Endothelial cell of umbilical vein (primary cell): ENCODE data around the gene ARHGAP9. TPM values are rescaled to one million over a fixed set of nuclear protein-coding genes. Genes with fewer than 3 reads are reported as not detected.
A peak's percentile ranks its signal among the peaks of the same experiment; 100 is the strongest.

ENCODE experiments used
- BruUV-seq: library from RNA; stranded (reverse); fragments of 400-500 nt; replicated peaks from 2 replicates; lab custom pipeline; 2021; lab: Mats Ljungman, UMichigan
- CTCF ChIA-PET: fragments of 300-600, 350-600 bp; sonication (Branson Sonifier 250); formaldehyde crosslinking; loops from one replicate; lab custom pipeline; 2021; ENCODE audit warnings: antibody characterized with exemption, inconsistent platforms; lab: Charles Lee
- POLR2A ChIA-PET: fragments of 300-600, 350-600 bp; sonication (Branson Sonifier 250); formaldehyde crosslinking; loops from one replicate; lab custom pipeline; 2021; ENCODE audit warnings: antibody characterized with exemption, inconsistent platforms; lab: Charles Lee
- DNase-seq: peaks from one replicate; pipeline ENCODE4 v3.0.0-alpha.2; 2011; ENCODE audit warnings: low read depth, low spot score
- FAIRE-seq: peaks from 2 replicates; lab custom pipeline; 2011; peaks lifted over from hg19 to GRCh38; lab: Jason Lieb, UNC
- H2AFZ ChIP-seq: 2 replicates; pipeline ENCODE4 v1.6.0; 2012; ENCODE audit warnings: low read depth, low read length, control low read depth, inconsistent platforms
- H3K27ac ChIP-seq: 2 replicates; pipeline ENCODE4 v1.5.1; 2011; ENCODE audit warnings: low read depth, mild to moderate bottlenecking, control low read depth, low read length, moderate library complexity; ENCODE audit not compliant: insufficient read depth
- H3K27me3 ChIP-seq, 2 experiments: 2 replicates each; pipeline versions ENCODE4 v1.6.0 to v1.6.1; 2011; ENCODE audit warnings: low read length in 2 of 2, mixed read lengths in 1 of 2; ENCODE audit not compliant: control insufficient read depth in 2 of 2, insufficient read depth in 2 of 2
- H3K36me3 ChIP-seq, 2 experiments: 2 replicates in 1 of 2; 3 replicates in 1 of 2; pipeline ENCODE4 v1.5.1; 2011; ENCODE audit warnings: low read length in 2 of 2, mild to moderate bottlenecking in 1 of 2, moderate library complexity in 1 of 2; ENCODE audit not compliant: control insufficient read depth in 2 of 2, insufficient read depth in 2 of 2; ENCODE audit errors: extremely low read depth in 1 of 2
- H3K4me1 ChIP-seq: 3 replicates; pipeline ENCODE4 v1.5.1; 2011; ENCODE audit warnings: mild to moderate bottlenecking, low read length; ENCODE audit not compliant: control insufficient read depth, insufficient read depth; ENCODE audit errors: extremely low read depth
- H3K4me2 ChIP-seq: 2 replicates; pipeline ENCODE4 v1.6.1; 2011; ENCODE audit warnings: low read length, control low read depth, mixed read lengths; ENCODE audit not compliant: insufficient read depth
- H3K4me3 ChIP-seq, 3 experiments: fragments of 200-600 bp in 1 of 3; sonication (generic), shearing (Covaris generic) in 1 of 3; replicated peaks in 1 of 3; 2 replicates each; pipeline ENCODE4 v1.5.1; 2011 to 2016; ENCODE audit warnings: control low read depth in 3 of 3, low read length in 3 of 3, mild to moderate bottlenecking in 2 of 3, inconsistent platforms in 1 of 3, low read depth in 1 of 3, moderate library complexity in 1 of 3; ENCODE audit not compliant: insufficient read depth in 1 of 3
- H3K79me2 ChIP-seq: 2 replicates; pipeline ENCODE4 v1.6.0; 2012; ENCODE audit warnings: low read length, inconsistent platforms; ENCODE audit not compliant: control insufficient read depth, insufficient read depth
- H3K9ac ChIP-seq: replicated peaks from 2 replicates; pipeline ENCODE3; 2011; ENCODE audit warnings: low read length, control low read depth; ENCODE audit not compliant: insufficient read depth; ENCODE audit errors: extremely low read depth
- H3K9me1 ChIP-seq: replicated peaks from 3 replicates; pipeline ENCODE4 v1.6.0; 2011; ENCODE audit warnings: mild to moderate bottlenecking, low read length; ENCODE audit not compliant: control insufficient read depth, insufficient read depth; ENCODE audit errors: extremely low read depth
- H3K9me3 ChIP-seq: replicated peaks from 2 replicates; pipeline ENCODE4 v1.5.1; 2012; ENCODE audit warnings: low read length, inconsistent platforms; ENCODE audit not compliant: control insufficient read depth, insufficient read depth
- H4K20me1 ChIP-seq: replicated peaks from 2 replicates; pipeline ENCODE3; 2011; ENCODE audit warnings: mild to moderate bottlenecking, low read length; ENCODE audit not compliant: control insufficient read depth, insufficient read depth; ENCODE audit errors: extremely low read depth
- EZH2 ChIP-seq: IDR thresholded peaks from 2 replicates; pipeline ENCODE4 v1.6.1; 2012; ENCODE audit warnings: borderline replicate concordance, low read depth, mild to moderate bottlenecking, moderate library complexity, low read length, inconsistent platforms; ENCODE audit not compliant: severe bottlenecking
- FOS ChIP-seq: IDR thresholded peaks from 2 replicates; pipeline ENCODE4 v1.6.1; 2011; ENCODE audit warnings: mild to moderate bottlenecking, low read length, moderate library complexity, borderline replicate concordance; ENCODE audit not compliant: insufficient read depth
- GATA2 ChIP-seq: IDR thresholded peaks from 2 replicates; pipeline ENCODE4 v1.7.0; 2011; ENCODE audit warnings: low read depth, mild to moderate bottlenecking, moderate library complexity, mixed read lengths, low read length; ENCODE audit not compliant: insufficient read length, insufficient read depth
- JUN ChIP-seq: IDR thresholded peaks from 2 replicates; pipeline ENCODE4 v1.6.1; 2011; ENCODE audit warnings: borderline replicate concordance, low read depth; ENCODE audit not compliant: insufficient read length, insufficient read depth
- MYC ChIP-seq: IDR thresholded peaks from one replicate; pipeline ENCODE4 v1.6.1; 2011; ENCODE audit warnings: mild to moderate bottlenecking, low read depth, low read length
- POLR2A ChIP-seq: IDR thresholded peaks from 2 replicates; pipeline ENCODE4 v1.6.1; 2012; ENCODE audit warnings: low read depth, mild to moderate bottlenecking, control low read depth, low read length
- POLR2AphosphoS5 ChIP-seq: IDR thresholded peaks from 2 replicates; pipeline ENCODE4 v1.6.1; 2012; ENCODE audit warnings: low read depth, mild to moderate bottlenecking, control low read depth, low read length, moderate library complexity; ENCODE audit not compliant: insufficient read depth
- dilution Hi-C: fragments of 300-500 bp; cut with MboI; formaldehyde crosslinking; loops from one replicate; pipeline ENCODE4 v1.15.0; 2019; ENCODE audit warnings: low sequenced_read_pairs; ENCODE audit not compliant: extremely low pct_ligation_motif_present
- intact Hi-C: fragments of 100-400 bp; cut with micrococcal nuclease; formaldehyde crosslinking; loops from one replicate; pipeline ENCODE4 v1.10.0; 2022
- polyA plus RNA-seq, 4 experiments: library from polyadenylated mRNA; depleted of rRNA in 3 of 4; stranded (reverse) in 3 of 4; unstranded in 1 of 4; fragments of >200 nt; gene quantifications; 2 replicates each; pipeline versions ENCODE4 v1.2.1 to v1.2.3, GENCODE V29; 2011 to 2012; ENCODE audit warnings: missing spikeins in 1 of 4
- total RNA-seq: library from RNA; stranded (reverse); gene quantifications from 2 replicates; pipeline ENCODE4 v1.2.3, GENCODE V29; 2021
- TF ChIP-seq, protein P1 (sequence below), 2 donors: IDR thresholded peaks; 1 replicate in 1 of 2; 2 replicates in 1 of 2; pipeline ENCODE4 v1.5.1; 2011; ENCODE audit warnings: low read length in 2 of 2, mild to moderate bottlenecking in 2 of 2, moderate library complexity in 2 of 2, control low read depth in 1 of 2, inconsistent platforms in 1 of 2, low read depth in 1 of 2; ENCODE audit not compliant: insufficient read depth in 1 of 2; ENCODE audit errors: extremely low read depth in 1 of 2
- TF ChIP-seq, protein P2 (sequence below): IDR thresholded peaks from 2 replicates; pipeline ENCODE4 v1.6.1; 2011; ENCODE audit not compliant: insufficient read depth, insufficient read length

The ARHGAP9 gene
- total and polyA plus RNA-seq, 2 donors (not counting 3 experiments of a cell fraction or from before 2014, with no cell fraction given), result 0.25 to 0.38 TPM

DNA sequence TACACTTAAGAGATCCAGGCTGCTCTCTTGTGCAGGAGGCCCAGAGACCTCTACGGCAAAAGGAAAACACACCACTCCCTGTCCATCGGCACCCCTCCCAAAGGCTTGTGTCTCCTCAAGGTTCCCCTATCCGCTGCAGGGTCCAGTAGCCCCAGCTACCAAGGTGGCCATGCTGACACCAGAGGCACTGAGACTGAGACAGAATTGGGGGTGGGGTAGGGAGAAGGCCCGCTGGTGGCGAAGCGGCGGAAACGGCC lies 40.1 kb upstream of the ARHGAP9 start:
- Histone ChIP-seq H4K20me1 (no peaks in the 10 kb centered on the region), H3K4me2 (peak overlapping the region; percentile 64), H3K4me1 (peaks cover 48% of the 10 kb centered on the region), H3K9ac (peak overlapping the region; percentile 92), H3K79me2 (peaks cover 40% of the 10 kb centered on the region), H3K27ac (peak overlapping the region; percentile 83), H3K4me3 (peak overlapping the region; percentile 7 to 89 (median 67)), H2AFZ (no peak overlapping the region), H3K9me3 (no peaks in the 10 kb centered on the region), H3K27me3 (no peaks in the 10 kb centered on the region), H3K9me1 (no peaks in the 10 kb centered on the region), H3K36me3 (peaks cover 20 to 27% of the 10 kb centered on the region in 2 experiments)
- TF ChIP-seq, protein P1, sequence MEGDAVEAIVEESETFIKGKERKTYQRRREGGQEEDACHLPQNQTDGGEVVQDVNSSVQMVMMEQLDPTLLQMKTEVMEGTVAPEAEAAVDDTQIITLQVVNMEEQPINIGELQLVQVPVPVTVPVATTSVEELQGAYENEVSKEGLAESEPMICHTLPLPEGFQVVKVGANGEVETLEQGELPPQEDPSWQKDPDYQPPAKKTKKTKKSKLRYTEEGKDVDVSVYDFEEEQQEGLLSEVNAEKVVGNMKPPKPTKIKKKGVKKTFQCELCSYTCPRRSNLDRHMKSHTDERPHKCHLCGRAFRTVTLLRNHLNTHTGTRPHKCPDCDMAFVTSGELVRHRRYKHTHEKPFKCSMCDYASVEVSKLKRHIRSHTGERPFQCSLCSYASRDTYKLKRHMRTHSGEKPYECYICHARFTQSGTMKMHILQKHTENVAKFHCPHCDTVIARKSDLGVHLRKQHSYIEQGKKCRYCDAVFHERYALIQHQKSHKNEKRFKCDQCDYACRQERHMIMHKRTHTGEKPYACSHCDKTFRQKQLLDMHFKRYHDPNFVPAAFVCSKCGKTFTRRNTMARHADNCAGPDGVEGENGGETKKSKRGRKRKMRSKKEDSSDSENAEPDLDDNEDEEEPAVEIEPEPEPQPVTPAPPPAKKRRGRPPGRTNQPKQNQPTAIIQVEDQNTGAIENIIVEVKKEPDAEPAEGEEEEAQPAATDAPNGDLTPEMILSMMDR (IDR thresholded peaks at IDR 0.05; ENCODE audit: extremely low read depth in 1 of 2, insufficient read depth in 1 of 2, low read depth in 1 of 2, low read length in 2 of 2), result no peak
- TF ChIP-seq POLR2A, result no peak
- TF ChIP-seq EZH2, result no peak
- TF ChIP-seq FOS, result no peak
- no peak for TF ChIP-seq GATA2
- TF ChIP-seq, protein P2, sequence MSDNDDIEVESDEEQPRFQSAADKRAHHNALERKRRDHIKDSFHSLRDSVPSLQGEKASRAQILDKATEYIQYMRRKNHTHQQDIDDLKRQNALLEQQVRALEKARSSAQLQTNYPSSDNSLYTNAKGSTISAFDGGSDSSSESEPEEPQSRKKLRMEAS, result no peak
- no peak for TF ChIP-seq MYC
- no peak for TF ChIP-seq POLR2AphosphoS5
- TF ChIP-seq JUN, result no peak
- POLR2A ChIA-PET, result interaction anchor here (1.4 to 1.5 kb wide), 2 partner anchors 15 to 24 kb away, joined by 3 read pairs; no protein-coding TSS in a partner anchor
- BruUV-seq, result no TSS peak
- DNase-seq (no peak), FAIRE-seq (no peak)
- intact Hi-C loops, result loop anchor here (1.0 to 5.0 kb wide), 2 partner anchors 28 to 32 kb away; partner anchors contain the start of genes DCTN2 and MARS1
- dilution Hi-C loops, result no loop called here
- CTCF ChIA-PET, result no interaction called here
